Bone marrow (tissue), 2 donors: ENCODE data around the gene TMEM119.
A peak's percentile ranks its signal among the peaks of the same experiment; 100 is the strongest.
"Not testable (repeated sequence)": the region's sequence is repeated elsewhere in the genome, so short reads cannot be mapped to it uniquely, and the experiment has no call there.

Source experiments
- DNase-seq, 2 donors: peaks; one replicate each; lab custom pipeline; 2025; lab: John Stamatoyannopoulos, UW

Gene TMEM119

GRCh38 chr12:108634341-108634751 is 36.5 kb upstream of the TMEM119 start:
- DNase-seq: no peak

GRCh38 chr12:108633534-108634248 is 35.8 kb upstream of the TMEM119 start, which contains the start of gene SELPLG:
SELPLG (minus strand) TSS chr12:108633894; CDS start chr12:108624307, 9,587 bp downstream.
- DNase-seq: peak; percentile 42 to 94

GRCh38 chr12:108633081-108633533 is 35.2 kb upstream of the TMEM119 start:
- no peak for DNase-seq

- not testable (repeated sequence) for DNase-seq
These were observed 33.4 kb upstream of the TMEM119 start for GRCh38 chr12:108631261-108631660.

- DNase-seq: no peak
These were observed 32.8 kb upstream of the TMEM119 start for GRCh38 chr12:108630481-108631207.

DNA sequence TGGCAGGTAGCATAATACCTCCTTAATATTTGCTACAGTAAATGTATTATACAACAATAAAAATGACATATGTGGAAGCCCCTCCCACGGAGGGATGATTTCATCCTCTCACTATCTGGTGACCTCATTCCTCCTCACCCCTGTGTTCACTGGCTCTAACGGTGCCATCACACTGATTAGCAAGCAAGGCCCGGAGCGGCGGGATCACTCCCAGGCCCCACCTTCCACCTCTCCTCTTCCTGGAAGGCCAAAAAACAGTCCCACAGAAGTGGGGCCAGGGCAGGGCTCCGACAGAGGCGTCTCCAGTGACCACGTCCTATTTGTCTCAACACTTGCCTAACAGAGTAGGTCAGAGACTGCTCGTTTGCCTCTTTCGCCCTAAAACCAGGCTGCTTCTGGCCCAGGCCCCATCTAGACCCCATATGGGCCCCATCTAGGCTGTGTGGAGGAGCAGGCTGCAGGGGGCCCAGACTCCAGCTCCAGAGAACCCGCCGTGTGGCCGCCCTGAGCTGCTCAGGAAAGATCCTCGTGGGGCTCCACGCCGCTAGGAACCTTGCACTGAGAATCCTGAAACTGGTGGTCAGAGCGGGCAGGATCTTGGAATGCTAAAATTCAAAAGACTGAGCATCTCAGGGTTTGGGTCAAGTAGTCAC is 32.1 kb upstream of the TMEM119 start:
- peak in 1 of 2 donors; percentile 40 for DNase-seq

- DNase-seq: no peak
These were observed 31.3 kb upstream of the TMEM119 start for GRCh38 chr12:108629151-108629550.

DNA sequence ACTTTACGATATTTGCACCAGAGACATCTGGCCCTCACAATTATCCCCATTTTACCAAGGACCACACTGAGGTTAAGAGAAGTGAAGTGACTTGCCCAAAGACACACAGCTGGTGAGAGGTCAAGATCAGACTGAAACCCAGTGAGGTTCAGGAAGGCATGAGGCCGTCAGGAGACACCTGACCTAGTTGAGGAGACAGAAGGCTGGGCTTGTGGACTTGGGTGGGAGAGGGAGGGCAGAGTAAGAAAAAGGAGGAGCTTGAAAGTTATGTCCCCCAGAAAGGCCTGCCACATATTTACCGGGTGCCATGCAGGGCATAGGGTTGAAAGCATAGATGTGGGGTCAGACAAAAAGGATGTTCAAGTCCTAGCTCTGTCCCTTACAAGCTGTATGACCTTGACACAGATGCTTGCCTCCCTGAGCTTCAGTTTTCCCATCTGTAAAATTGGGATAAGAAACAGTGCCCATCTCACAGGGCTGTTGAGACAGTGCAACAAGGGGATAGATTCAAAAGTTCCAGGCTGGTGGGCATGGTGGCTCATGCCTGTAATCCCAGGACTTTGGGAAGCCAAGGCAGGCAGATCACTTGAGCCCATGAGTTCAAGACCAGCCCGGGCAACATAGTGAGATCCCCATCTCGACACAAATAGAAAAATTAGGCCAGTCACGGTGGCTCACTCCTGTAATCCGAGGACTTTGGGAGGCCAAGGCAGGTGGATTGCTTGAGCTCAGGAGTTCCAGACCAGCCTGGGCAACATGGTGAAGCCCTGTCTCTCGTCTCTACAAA is 29.4 kb upstream of the TMEM119 start:
- no peak for DNase-seq

GRCh38 chr12:108625228-108625627 is 27.3 kb upstream of the TMEM119 start:
- DNase-seq: no peak

DNA sequence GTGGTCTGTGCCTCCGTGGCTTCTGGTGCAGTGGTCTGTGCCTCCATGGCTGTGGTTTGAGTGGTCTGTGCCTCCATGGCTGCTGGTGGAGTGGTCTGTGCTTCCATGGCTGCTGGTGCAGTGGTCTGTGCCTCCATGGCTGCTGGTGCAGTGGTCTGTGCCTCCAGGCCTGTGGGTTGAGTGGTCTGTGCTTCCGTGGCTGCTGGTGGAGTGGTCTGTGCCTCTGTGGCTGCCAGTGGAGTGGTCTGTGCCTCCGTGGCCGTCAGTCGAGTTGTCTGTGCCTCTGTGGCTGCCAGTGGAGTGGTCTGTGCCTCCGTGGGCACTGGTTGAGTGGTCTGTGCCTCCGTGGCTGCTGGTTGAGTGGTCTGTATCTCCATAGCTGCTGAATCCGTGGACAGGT is 25.7 kb upstream of the TMEM119 start:
- DNase-seq: no peak

DNA sequence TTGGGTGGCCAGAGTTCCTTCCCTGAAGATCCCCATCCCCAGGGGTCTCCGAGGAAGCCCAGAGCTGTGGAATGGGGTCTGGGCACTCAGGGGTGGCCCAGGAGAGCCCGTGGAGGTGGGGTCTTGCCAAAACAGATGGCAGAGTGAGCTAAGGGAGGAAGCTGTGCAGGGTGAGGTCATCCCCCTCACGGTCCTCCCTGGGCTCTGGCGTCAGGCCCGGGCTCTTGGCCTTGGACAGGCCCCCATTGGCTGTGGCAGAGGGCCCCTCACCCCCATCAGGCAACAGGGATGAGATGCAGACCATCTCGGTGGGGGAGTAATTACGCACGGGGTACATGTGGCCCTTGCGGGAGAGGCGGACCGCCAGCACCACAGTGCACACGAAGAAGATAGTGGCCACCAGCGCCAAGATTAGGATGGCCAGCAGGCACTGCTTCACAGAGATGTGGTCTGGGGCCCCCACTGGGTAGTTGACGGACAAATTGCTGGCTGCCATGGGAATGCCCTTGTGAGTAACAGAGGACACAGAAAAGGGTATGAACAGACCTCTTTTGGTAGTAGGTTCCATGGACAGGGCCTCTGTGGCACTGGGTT is 25.1 kb upstream of the TMEM119 start:
- DNase-seq: no peak

DNA sequence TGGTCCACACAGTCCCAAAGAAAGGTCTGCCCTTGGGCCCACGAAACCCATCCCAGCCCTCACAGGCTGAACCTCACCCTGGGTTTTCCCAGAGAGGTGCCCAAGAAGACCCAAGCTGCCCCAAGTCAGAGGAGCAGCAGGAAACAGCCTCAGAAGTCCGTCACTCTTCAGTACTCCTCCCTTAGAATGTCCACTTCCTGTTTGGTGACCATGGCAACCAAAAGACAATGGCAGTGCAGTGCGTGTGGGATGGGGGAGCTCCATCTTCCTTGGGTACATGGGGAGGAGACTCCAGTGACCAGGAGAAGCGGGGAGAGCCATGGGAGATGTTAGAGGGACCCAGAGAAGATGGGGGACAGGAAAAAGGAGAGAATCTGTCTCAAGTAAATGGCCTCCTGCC is 24.5 kb upstream of the TMEM119 start:
- no peak for DNase-seq

DNA sequence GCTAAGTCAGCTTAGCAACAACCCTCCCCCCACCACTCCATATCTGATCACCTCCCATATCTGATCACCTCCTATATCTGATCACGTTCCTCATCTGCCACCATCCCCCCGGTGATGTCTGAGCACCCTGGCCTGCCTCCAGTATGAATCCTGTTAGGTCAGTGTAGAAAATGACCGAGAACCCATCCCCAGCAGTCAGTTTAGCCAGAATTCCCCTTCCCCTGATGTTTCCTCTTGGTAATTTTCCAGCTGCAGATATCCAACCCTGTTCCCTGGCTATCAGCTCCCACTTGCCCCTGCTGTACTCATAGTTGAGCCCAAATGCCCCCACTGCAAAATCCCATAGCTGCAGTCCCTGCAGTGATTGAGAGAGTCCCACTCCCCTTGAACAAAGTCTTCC is 23.3 kb upstream of the TMEM119 start:
- DNase-seq: no peak

GRCh38 chr12:108620236-108620879 is 22.5 kb upstream of the TMEM119 start:
- DNase-seq: no peak

DNA sequence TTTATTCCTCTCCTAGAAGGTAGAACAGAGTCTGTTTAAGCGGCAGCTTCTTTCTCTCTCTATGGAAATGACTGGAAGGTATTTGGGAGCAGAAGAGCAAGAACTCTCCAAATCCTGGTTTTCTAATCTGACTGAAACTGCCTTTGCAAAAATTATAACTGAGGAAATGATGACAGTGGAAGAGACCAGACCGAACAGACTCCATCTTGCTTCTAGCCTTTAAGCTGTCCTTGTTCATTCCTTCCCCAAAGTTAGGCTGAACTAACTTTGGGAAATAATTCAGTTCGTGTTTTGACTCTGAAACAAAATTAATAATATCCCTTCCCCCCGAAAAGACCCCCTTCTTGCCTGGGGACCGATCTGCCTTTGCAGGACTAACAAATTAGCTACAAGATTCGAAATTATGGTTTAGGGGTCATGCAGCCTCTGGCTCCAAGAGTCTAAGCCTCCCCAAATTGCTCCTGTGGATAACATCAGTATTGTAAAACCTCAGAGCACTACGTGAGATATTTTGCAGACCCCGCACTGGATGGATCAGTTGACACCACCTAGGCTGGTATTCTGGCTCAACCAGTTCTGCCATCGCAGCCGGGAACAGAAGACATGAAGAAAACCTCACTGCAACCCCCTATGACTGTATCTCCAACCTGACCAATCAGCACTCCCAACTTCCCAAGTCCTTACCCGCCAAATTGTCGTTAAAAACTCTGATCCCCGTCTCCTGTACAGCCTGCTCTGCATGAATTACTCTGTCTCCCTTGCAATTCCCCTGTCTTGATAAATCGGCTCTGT is 21.7 kb upstream of the TMEM119 start:
- DNase-seq: no peak

GRCh38 chr12:108618953-108619274 is 21.0 kb upstream of the TMEM119 start:
- DNase-seq: not testable (repeated sequence)

DNA sequence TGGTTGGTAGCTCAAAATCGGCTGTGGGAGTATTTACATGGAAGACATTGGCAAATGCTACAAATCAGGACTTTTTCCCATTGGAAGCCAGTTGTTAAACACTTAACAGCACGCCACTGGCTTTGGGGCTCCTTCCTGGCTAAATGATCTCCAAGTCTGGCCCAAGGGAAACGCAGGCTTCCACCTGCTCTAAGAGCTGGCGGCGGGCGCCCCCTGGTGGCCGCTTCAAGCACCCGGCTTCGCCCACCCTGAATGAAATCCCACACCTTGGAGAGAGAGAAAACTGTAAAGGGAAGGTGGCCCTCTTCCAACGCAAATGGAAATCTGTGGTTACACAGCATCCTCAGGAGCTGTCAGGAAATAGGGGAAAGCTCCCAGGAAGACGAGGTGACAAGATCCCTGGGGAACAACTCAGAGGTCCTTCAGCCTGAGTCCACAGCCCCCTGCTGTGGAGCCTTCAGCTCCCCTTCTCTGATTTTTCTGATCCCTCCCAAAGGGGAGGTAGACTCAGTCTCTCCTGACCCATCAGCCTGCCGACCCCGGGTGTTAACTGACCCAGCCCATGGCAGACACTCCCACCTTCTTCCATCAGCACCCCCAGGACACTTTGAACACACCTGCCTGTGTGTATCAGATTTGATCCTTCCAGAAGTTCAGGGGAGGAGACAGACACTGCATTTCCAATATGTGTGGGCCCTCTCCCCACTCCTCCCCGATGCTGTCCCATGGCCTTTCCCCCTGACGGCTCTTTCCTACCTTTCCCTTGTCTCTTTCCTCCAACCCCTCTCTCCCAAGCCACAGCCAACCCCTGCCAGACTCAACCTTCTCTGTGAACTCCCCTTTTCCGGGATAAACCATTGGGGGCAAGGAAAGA is 20.4 kb upstream of the TMEM119 start:
- DNase-seq: peak; percentile 46 to 54

DNA sequence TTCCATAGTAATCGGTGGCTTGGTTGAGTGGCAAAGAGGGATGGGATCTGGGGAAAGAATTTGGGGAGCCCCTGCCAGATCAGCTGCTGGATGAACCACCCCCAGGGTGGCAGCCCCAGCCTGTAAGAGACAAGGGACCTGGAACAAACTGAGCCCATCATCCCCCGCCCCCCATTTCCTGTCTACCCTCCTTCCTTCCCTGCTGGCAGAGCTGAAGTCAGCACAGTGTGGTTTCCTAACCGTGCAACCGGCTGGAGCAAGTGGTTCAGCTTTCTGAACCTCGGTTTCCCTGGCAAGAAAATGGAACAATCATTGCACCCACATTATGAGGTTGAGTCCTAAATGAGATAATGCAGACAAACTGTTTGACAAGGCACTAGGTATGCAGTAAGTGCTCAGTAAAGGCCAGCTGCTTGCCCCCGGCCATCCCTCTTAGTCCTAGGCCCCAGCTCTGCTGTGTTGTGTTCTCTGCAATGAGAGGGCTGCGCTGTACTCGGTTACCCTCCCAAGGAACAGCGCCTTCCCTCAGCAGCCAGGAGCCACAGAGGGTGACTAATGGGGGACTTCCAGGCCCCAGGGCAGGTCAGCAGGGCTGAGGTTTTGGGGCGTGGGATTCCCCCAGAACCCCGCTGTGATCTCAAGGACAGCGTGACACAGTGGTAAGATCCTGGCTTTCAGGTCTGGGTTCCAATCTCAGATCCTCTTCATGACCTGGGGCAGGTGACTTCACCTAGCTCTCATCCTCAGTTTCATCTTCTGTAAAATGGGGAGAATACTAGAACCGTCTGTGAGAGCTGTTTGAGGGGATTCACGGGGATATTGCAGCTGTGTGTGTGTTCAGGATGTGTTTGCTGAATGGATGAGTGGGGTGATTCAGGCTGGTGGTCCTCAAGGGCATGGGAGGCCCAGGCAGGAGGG is 19.3 kb upstream of the TMEM119 start:
- DNase-seq: peak; percentile 20 to 76
